HEK293 (cell line): ENCODE data around the gene UST.

Experiments
- CTCF ChIA-PET: fragments of 350-600 bp; formaldehyde crosslinking; extraction: SDS; loops from one replicate; lab custom pipeline; 2021; ENCODE audit warnings: antibody characterized with exemption; lab: Yijun Ruan, JAX
- POLR2A ChIA-PET: fragments of 300-600 bp; formaldehyde crosslinking; extraction: SDS; loops from one replicate; lab custom pipeline; 2020; ENCODE audit warnings: antibody characterized with exemption, inconsistent platforms; lab: Yijun Ruan, JAX
- H3K27ac ChIP-seq: fragments of 200-500 bp; sonication (Bioruptor generic); 2 replicates; pipeline ENCODE4 v1.5.1; 2014; ENCODE audit warnings: low read depth, low read length, control low read depth, inconsistent platforms; ENCODE audit errors: extremely low read depth
- H3K36me3 ChIP-seq, 2 experiments: fragments of 200-500 bp in 1 of 2; sonication (Bioruptor generic) in 1 of 2; 1 replicate in 1 of 2; 2 replicates in 1 of 2; pipeline ENCODE4 v1.5.1; 2014 to 2017; ENCODE audit warnings: inconsistent platforms in 2 of 2, low read length in 2 of 2; ENCODE audit not compliant: control insufficient read depth in 2 of 2, insufficient read depth in 1 of 2
- H3K4me1 ChIP-seq: fragments of 200-500 bp; sonication (Bioruptor generic); 2 replicates; pipeline ENCODE4 v1.5.1; 2014; ENCODE audit warnings: mild to moderate bottlenecking, low read length, inconsistent platforms; ENCODE audit not compliant: control insufficient read depth, insufficient read depth
- H3K4me3 ChIP-seq: 2 replicates; pipeline ENCODE4 v1.5.1; 2011; ENCODE audit warnings: low read depth, mild to moderate bottlenecking, control low read depth, low read length, moderate library complexity
- H3K9me3 ChIP-seq: fragments of 200-500 bp; sonication (Bioruptor generic); 2 replicates; pipeline ENCODE4 v1.5.1; 2014; ENCODE audit warnings: low read depth, low read length, inconsistent platforms; ENCODE audit not compliant: control insufficient read depth, insufficient read depth
- KLF9 ChIP-seq: fragments of 450-650 bp; formaldehyde crosslinking; IDR thresholded peaks from 2 replicates; pipeline ENCODE4 v1.5.1; 2016; ENCODE audit warnings: missing biosample characterization, missing genetic modification characterization, low read depth
- MYNN ChIP-seq: fragments of 450-650 bp; formaldehyde crosslinking; IDR thresholded peaks from 2 replicates; pipeline ENCODE4 v1.5.1; 2016; ENCODE audit warnings: missing biosample characterization, missing genetic modification characterization, borderline replicate concordance
- WT1 ChIP-seq: fragments of 450-650 bp; formaldehyde crosslinking; IDR thresholded peaks from 2 replicates; pipeline ENCODE4 v1.5.1; 2016; ENCODE audit warnings: missing biosample characterization, missing genetic modification characterization
- ZBTB7A ChIP-seq: fragments of 450-650 bp; formaldehyde crosslinking; IDR thresholded peaks from 2 replicates; pipeline ENCODE4 v1.5.1; 2016; ENCODE audit warnings: low read depth, missing biosample characterization, missing genetic modification characterization
- ZNF521 ChIP-seq: fragments of 450-650 bp; formaldehyde crosslinking; IDR thresholded peaks from 2 replicates; pipeline ENCODE4 v1.5.1; 2017; ENCODE audit warnings: missing biosample characterization, mild to moderate bottlenecking, missing genetic modification characterization
- TF ChIP-seq, protein P1 (sequence below): fragments of 450-650 bp; formaldehyde crosslinking; IDR thresholded peaks from 2 replicates; pipeline ENCODE4 v1.5.1; 2016; ENCODE audit warnings: missing biosample characterization, missing genetic modification characterization
- TF ChIP-seq, protein P2 (sequence below): fragments of 450-650 bp; formaldehyde crosslinking; IDR thresholded peaks from 2 replicates; pipeline ENCODE4 v1.5.1; 2017; ENCODE audit warnings: missing biosample characterization, missing genetic modification characterization
- TF ChIP-seq, protein P3 (sequence below): fragments of 450-650 bp; formaldehyde crosslinking; IDR thresholded peaks from 2 replicates; pipeline ENCODE4 v1.5.1; 2016; ENCODE audit warnings: missing biosample characterization, missing genetic modification characterization
- TF ChIP-seq, protein P4 (sequence below): fragments of 450-650 bp; formaldehyde crosslinking; IDR thresholded peaks from 2 replicates; pipeline ENCODE4; 2016; ENCODE audit warnings: missing biosample characterization, missing genetic modification characterization
- TF ChIP-seq, protein P5 (sequence below): fragments of 450-650 bp; formaldehyde crosslinking; IDR thresholded peaks from 2 replicates; pipeline ENCODE4 v1.5.1; 2017; ENCODE audit warnings: missing biosample characterization, missing genetic modification characterization
- TF ChIP-seq, protein P6 (sequence below): fragments of 450-650 bp; formaldehyde crosslinking; IDR thresholded peaks from 2 replicates; pipeline ENCODE4 v1.5.1; 2017; ENCODE audit warnings: missing biosample characterization, missing genetic modification characterization
- TF ChIP-seq, protein P7 (sequence below): fragments of 450-650 bp; IDR thresholded peaks from 2 replicates; pipeline ENCODE4 v1.5.1; 2018; ENCODE audit warnings: missing biosample characterization, mild to moderate bottlenecking, missing genetic modification characterization

The UST gene

DNA sequence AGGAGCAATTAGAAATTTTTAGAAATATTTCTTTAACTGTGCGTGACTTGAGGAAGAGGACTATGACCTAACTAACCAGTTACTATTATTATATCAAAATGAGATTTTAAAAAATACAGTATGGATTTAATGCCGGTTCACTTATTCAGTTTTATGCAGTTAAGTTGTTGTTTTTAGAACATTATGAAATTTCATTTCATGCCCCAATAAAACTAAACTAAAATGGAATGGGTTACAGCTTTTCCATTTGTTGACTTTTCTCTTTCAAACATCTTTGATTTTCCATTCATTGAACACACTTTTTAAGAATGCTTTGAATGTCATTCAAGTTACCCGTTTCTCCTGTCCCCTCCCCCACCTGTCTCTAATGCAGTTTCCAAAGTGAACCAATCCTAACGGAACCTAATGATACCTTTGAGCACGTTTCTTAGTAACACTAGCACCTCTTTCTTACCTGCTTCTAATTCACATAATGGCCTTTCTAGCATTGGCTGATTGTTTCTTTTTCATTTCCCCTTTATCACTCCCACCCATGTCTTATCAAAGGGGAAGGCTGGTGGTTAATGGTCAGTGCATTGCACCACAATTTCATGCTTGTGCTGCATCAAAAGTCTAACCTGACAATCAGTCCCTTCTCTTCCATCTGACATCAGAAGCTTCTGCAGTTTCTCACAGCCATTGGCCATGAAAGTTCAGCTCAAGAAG is 308.5 kb downstream of the UST start (continued):
- TF ChIP-seq, protein P1, sequence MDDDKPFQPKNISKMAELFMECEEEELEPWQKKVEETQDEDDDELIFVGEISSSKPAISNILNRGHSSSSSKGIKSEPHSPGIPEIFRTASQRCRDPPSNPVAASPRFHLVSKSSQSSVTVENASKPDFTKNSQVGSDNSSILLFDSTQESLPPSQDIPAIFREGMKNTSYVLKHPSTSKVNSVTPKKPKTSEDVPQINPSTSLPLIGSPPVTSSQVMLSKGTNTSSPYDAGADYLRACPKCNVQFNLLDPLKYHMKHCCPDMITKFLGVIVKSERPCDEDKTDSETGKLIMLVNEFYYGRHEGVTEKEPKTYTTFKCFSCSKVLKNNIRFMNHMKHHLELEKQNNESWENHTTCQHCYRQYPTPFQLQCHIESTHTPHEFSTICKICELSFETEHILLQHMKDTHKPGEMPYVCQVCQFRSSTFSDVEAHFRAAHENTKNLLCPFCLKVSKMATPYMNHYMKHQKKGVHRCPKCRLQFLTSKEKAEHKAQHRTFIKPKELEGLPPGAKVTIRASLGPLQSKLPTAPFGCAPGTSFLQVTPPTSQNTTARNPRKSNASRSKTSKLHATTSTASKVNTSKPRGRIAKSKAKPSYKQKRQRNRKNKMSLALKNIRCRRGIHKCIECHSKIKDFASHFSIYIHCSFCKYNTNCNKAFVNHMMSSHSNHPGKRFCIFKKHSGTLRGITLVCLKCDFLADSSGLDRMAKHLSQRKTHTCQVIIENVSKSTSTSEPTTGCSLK: no peak
- TF ChIP-seq, protein P2, sequence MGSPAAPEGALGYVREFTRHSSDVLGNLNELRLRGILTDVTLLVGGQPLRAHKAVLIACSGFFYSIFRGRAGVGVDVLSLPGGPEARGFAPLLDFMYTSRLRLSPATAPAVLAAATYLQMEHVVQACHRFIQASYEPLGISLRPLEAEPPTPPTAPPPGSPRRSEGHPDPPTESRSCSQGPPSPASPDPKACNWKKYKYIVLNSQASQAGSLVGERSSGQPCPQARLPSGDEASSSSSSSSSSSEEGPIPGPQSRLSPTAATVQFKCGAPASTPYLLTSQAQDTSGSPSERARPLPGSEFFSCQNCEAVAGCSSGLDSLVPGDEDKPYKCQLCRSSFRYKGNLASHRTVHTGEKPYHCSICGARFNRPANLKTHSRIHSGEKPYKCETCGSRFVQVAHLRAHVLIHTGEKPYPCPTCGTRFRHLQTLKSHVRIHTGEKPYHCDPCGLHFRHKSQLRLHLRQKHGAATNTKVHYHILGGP (tag by site-specific recombination): no peak
- TF ChIP-seq ZBTB7A (tag by site-specific recombination) (no peak), KLF9 (tag by site-specific recombination) (no peak)
- TF ChIP-seq, protein P3, sequence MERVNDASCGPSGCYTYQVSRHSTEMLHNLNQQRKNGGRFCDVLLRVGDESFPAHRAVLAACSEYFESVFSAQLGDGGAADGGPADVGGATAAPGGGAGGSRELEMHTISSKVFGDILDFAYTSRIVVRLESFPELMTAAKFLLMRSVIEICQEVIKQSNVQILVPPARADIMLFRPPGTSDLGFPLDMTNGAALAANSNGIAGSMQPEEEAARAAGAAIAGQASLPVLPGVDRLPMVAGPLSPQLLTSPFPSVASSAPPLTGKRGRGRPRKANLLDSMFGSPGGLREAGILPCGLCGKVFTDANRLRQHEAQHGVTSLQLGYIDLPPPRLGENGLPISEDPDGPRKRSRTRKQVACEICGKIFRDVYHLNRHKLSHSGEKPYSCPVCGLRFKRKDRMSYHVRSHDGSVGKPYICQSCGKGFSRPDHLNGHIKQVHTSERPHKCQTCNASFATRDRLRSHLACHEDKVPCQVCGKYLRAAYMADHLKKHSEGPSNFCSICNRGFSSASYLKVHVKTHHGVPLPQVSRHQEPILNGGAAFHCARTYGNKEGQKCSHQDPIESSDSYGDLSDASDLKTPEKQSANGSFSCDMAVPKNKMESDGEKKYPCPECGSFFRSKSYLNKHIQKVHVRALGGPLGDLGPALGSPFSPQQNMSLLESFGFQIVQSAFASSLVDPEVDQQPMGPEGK (tag by site-specific recombination): no peak

DNA sequence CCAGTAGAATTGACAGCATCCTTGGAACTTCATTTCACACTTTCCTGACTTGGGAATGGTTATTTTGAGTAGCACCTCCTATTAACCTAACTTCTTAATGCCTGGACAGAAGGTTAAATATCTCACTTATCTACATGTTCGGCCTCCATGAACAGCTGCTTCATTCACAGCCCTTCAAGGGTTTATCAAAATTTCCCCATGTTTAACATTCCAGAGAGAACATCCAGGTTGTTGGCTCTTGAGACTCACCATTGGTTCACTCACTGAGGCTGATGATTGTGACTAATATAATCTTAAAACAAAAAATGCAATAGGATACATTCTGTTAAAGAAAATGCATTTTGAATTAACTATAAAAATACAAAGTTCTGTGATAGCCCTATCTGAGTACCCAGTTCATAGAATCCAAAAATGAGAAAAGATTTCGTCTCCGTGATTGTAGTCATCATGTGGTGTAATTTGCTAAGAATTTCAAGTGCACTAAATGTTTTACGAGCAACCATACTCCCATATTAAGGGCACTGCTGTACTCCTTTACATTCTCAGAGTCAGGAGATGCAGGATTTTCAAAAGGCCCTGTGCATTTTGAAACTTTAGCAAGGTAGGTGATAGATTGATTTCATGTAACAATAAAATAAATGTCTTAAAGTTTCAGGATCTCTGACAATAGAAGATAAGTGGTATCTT is 310.1 kb downstream of the UST start:
- TF ChIP-seq, protein P4, sequence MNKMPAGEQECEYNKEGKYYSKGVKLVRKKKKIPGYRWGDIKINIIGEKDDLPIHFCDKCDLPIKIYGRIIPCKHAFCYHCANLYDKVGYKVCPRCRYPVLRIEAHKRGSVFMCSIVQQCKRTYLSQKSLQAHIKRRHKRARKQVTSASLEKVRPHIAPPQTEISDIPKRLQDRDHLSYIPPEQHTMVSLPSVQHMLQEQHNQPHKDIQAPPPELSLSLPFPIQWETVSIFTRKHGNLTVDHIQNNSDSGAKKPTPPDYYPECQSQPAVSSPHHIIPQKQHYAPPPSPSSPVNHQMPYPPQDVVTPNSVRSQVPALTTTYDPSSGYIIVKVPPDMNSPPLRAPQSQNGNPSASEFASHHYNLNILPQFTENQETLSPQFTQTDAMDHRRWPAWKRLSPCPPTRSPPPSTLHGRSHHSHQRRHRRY: no peak
- TF ChIP-seq MYNN (tag by site-specific recombination) (no peak), ZNF521 (tag by site-specific recombination) (no peak), WT1 (tag by site-specific recombination) (peak; percentile 97)
- TF ChIP-seq, protein P5, sequence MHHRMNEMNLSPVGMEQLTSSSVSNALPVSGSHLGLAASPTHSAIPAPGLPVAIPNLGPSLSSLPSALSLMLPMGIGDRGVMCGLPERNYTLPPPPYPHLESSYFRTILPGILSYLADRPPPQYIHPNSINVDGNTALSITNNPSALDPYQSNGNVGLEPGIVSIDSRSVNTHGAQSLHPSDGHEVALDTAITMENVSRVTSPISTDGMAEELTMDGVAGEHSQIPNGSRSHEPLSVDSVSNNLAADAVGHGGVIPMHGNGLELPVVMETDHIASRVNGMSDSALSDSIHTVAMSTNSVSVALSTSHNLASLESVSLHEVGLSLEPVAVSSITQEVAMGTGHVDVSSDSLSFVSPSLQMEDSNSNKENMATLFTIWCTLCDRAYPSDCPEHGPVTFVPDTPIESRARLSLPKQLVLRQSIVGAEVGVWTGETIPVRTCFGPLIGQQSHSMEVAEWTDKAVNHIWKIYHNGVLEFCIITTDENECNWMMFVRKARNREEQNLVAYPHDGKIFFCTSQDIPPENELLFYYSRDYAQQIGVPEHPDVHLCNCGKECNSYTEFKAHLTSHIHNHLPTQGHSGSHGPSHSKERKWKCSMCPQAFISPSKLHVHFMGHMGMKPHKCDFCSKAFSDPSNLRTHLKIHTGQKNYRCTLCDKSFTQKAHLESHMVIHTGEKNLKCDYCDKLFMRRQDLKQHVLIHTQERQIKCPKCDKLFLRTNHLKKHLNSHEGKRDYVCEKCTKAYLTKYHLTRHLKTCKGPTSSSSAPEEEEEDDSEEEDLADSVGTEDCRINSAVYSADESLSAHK (tag by site-specific recombination): 0 out of 2 replicates have a peak, but pooled peaks have one; percentile 44
- TF ChIP-seq, protein P6, sequence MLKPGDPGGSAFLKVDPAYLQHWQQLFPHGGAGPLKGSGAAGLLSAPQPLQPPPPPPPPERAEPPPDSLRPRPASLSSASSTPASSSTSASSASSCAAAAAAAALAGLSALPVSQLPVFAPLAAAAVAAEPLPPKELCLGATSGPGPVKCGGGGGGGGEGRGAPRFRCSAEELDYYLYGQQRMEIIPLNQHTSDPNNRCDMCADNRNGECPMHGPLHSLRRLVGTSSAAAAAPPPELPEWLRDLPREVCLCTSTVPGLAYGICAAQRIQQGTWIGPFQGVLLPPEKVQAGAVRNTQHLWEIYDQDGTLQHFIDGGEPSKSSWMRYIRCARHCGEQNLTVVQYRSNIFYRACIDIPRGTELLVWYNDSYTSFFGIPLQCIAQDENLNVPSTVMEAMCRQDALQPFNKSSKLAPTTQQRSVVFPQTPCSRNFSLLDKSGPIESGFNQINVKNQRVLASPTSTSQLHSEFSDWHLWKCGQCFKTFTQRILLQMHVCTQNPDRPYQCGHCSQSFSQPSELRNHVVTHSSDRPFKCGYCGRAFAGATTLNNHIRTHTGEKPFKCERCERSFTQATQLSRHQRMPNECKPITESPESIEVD (tag by site-specific recombination): peak; percentile 37
- TF ChIP-seq, protein P7, sequence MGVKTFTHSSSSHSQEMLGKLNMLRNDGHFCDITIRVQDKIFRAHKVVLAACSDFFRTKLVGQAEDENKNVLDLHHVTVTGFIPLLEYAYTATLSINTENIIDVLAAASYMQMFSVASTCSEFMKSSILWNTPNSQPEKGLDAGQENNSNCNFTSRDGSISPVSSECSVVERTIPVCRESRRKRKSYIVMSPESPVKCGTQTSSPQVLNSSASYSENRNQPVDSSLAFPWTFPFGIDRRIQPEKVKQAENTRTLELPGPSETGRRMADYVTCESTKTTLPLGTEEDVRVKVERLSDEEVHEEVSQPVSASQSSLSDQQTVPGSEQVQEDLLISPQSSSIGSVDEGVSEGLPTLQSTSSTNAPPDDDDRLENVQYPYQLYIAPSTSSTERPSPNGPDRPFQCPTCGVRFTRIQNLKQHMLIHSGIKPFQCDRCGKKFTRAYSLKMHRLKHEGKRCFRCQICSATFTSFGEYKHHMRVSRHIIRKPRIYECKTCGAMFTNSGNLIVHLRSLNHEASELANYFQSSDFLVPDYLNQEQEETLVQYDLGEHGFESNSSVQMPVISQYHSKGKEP (tag by site-specific recombination): peak; percentile 47; the same call in 1 of the 2 replicates
- ChIA-PET CTCF (interaction anchor here (0.8 kb wide), 1 partner anchor 28 kb away, joined by 3 read pairs; no protein-coding TSS in a partner anchor), POLR2A (no interaction called here)
- no peak overlapping the region for H3K27ac ChIP-seq
- no peaks in the 10 kb centered on the region for H3K36me3 ChIP-seq
- no peaks in the 10 kb centered on the region for H3K9me3 ChIP-seq
- peaks cover 34% of the 10 kb centered on the region for H3K4me1 ChIP-seq
- H3K4me3 ChIP-seq: no peak overlapping the region
